Activated CD8-positive, alpha-beta memory T cell treated with anti-CD3 and anti-CD28 coated beads, Interleukin-2, amount 10 ng/mL, durations not matched to agents 7 days and 5 days (primary cell): ENCODE data around the gene ZNRF3. TPM values are rescaled to one million over a fixed set of nuclear protein-coding genes. Genes with fewer than 3 reads are reported as not detected.
A peak's percentile ranks its signal among the peaks of the same experiment; 100 is the strongest.
"Not testable (repeated sequence)": the region's sequence is repeated elsewhere in the genome, so short reads cannot be mapped to it uniquely, and the experiment has no call there.

ENCODE experiments used
- ATAC-seq: fragments of 150-1000 bp; cut with Tn5 transposase; one replicate; pipeline ENCODE4 v1.10.0; 2021; ENCODE audit warnings: moderate library complexity
- CTCF ChIA-PET: fragments of 350-600 bp; sonication (Branson Sonifier 250); formaldehyde crosslinking; loops from one replicate; lab custom pipeline; 2021; ENCODE audit warnings: antibody characterized with exemption; lab: Charles Lee
- DNase-seq: peaks from one replicate; pipeline ENCODE4 v3.0.0-alpha.2; 2020
- H3K27ac Mint-ChIP-seq: one replicate; pipeline ENCODE4 v1.8.0; 2021; ENCODE audit warnings: mild to moderate bottlenecking, mixed read lengths
- H3K27me3 Mint-ChIP-seq: one replicate; pipeline ENCODE4 v1.8.0; 2021; ENCODE audit warnings: mixed read lengths
- H3K36me3 Mint-ChIP-seq: one replicate; pipeline ENCODE4 v1.8.0; 2021; ENCODE audit warnings: mild to moderate bottlenecking, mixed read lengths
- H3K4me1 Mint-ChIP-seq: one replicate; pipeline ENCODE4 v1.8.0; 2021; ENCODE audit warnings: mixed read lengths
- H3K4me3 Mint-ChIP-seq: one replicate; pipeline ENCODE4 v1.8.0; 2021; ENCODE audit warnings: mild to moderate bottlenecking, moderate library complexity, mixed read lengths
- H3K9me3 Mint-ChIP-seq: one replicate; pipeline ENCODE4 v1.8.0; 2022; ENCODE audit warnings: low read depth, mixed read lengths
- total RNA-seq, 2 experiments: library from RNA; stranded (reverse); gene quantifications; one replicate each; pipeline ENCODE4 v1.2.3, GENCODE V29; 2021

The ZNRF3 gene
- total RNA-seq, 2 experiments from 2014 or later: 0.26 to 0.79 TPM

DNA sequence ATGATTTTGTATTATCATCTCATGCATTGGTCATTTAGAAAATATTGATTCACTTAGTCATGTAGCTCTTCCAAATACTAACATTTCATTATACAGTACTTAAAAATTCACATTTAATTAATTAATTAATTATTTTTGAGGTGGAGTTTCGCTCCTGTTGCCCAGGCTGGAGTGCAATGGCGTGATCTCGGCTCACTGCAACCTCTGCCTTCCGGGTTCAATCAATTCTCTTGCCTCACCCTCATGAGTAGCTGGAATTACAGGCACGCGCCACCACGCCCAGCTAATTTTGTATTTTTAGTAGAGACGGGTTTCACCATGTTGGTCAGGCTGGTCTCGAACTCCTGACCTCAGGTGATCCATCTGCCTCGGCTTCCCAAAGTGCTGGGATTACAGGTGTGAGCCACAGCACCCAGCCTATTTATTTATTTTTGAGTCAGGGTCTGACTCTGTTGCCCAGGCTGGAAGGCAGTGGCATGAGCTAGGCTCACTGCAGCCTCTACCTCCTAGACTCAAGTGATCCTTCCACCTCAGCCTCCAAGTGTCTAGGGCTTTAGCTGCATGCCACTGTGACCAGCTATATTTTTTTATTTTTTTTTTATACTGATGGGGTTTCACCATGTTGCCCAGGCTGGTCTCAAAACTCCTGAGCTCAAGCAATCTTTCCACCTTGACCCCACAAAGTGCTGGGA lies 65.6 kb downstream of the ZNRF3 start:
- CTCF ChIA-PET, DNase-seq, H3K9me3 Mint-ChIP-seq, H3K4me1 Mint-ChIP-seq, H3K36me3 Mint-ChIP-seq, H3K4me3 Mint-ChIP-seq, H3K27ac Mint-ChIP-seq, ATAC-seq: not testable (repeated sequence)
- peaks cover 74% of the 10 kb centered on the region for H3K27me3 Mint-ChIP-seq

DNA sequence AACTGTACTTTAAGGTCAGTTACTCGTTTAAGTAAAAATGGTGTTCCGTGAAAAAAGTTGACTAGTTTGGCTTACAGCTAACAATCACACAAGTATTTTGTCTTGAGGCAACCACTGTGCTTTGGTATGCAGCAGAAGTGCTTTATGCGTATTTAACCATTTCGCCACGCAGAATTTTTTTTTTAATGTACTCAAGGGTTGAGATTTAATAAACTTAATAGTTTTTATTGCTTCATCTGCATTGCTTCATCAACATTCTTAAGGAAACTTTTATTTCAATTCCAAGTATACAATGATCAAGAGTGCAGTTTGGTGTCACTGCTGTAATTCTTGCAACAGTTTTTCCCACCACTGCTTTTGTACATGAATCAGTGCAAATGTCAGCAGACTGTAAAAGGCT lies 66.4 kb downstream of the ZNRF3 start:
- H3K9me3 Mint-ChIP-seq: peaks cover 7% of the 10 kb centered on the region
- DNase-seq (no peak), ATAC-seq (no peak)
- H3K27ac Mint-ChIP-seq: no peak overlapping the region
- peaks cover 4% of the 10 kb centered on the region for H3K36me3 Mint-ChIP-seq
- no peak overlapping the region for H3K4me3 Mint-ChIP-seq
- CTCF ChIA-PET: no interaction called here
- H3K27me3 Mint-ChIP-seq: peaks cover 80% of the 10 kb centered on the region
- peaks cover 1% of the 10 kb centered on the region for H3K4me1 Mint-ChIP-seq

DNA sequence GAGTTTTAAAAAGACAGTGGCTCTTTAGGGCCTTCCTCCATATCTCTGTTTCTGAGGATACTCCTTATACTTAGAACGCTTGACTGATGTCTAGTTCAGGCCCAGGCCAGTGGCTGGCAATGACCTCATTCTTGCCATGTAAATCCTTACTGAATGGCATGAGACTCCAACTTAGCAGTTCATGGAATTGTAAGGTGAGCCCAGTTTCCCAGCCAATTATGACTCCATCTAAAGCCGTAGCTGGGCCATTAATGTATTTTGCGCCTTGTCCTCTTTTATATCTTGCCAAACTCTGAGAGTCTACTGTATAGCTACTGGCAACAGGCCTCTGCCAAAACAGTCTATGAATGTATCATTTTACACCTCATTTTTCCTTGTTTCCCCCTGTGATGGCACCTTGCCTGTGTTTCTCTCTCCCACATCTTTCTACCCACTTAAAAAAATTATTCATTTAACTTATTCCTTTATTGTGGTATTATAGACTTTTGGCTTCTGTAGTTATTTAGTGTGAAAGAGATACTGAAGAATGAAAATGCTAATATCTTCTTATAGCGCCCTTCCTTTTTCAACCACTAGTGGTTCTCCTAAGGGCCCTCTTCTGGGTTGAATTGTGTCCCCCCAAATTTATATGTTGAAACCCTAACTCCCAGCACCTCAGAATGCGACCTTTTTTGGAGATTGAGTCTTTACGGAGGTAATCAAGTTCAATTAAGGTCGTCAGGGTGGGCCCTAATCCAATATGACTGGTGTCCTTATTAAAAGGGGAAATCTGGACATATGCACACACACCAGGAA lies 67.4 kb downstream of the ZNRF3 start:
- CTCF ChIA-PET: no interaction called here
- ATAC-seq (no peak), DNase-seq (no peak)
- no peak overlapping the region for H3K4me3 Mint-ChIP-seq
- H3K36me3 Mint-ChIP-seq: peaks cover 4% of the 10 kb centered on the region
- H3K27ac Mint-ChIP-seq: no peak overlapping the region
- peaks cover 79% of the 10 kb centered on the region for H3K27me3 Mint-ChIP-seq
- H3K9me3 Mint-ChIP-seq: peaks cover 7% of the 10 kb centered on the region
- peaks cover 6% of the 10 kb centered on the region for H3K4me1 Mint-ChIP-seq

DNA sequence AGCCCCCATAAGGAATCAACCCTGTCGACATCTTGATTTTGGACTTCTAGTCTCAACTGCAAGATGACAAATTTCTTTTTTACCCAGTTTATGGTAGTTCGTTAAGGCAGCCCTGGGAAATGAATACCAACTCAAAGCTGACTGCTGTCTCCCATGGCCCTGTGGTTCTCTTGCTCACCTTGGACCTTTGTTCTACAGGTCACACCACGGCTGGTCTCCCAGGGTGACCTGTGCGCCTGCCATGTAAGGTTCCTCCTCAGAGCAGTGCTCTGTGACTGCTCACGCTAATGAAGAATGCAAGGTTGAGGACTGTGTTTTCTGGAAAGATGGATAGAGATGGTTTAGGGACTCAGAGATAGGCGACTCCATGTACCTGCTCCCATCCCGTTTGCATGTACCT lies 68.2 kb downstream of the ZNRF3 start:
- peaks cover 77% of the 10 kb centered on the region for H3K27me3 Mint-ChIP-seq
- DNase-seq (no peak), ATAC-seq (no peak)
- no peak overlapping the region for H3K4me3 Mint-ChIP-seq
- no peak overlapping the region for H3K27ac Mint-ChIP-seq
- H3K4me1 Mint-ChIP-seq: peaks cover 13% of the 10 kb centered on the region
- peaks cover 2% of the 10 kb centered on the region for H3K36me3 Mint-ChIP-seq
- peaks cover 5% of the 10 kb centered on the region for H3K9me3 Mint-ChIP-seq
- CTCF ChIA-PET: no interaction called here

DNA sequence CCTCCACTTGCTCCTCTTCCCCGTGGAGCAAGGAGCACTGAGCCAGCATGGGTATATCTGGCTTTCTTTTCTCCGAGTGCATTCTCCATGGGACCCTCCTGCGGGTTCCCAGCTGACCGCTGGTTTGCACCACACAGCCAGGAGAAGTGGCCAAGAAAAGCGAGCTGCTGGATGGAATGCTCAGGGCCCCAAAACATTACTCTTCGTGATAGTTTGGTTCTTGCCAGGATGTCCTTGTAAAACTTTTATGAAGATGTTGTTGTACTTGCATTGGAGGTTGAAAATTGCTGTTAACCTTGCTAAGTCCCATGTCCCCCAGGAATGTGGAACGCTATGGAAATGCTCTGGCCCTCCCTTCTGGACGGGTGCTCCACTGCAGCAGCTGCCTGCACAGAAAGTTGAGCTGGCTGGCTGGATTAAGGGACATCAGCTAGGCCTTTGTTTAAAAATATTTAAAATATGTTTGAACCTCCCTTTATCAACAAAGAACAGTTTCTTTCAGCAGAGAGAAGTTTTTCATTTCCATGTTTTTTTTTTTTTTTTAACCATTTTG lies 68.7 kb downstream of the ZNRF3 start:
- Mint-ChIP-seq H3K4me3 (no peak overlapping the region), H3K27me3 (peaks cover 78% of the 10 kb centered on the region), H3K4me1 (peaks cover 17% of the 10 kb centered on the region), H3K36me3 (peaks cover 1% of the 10 kb centered on the region), H3K9me3 (peaks cover 5% of the 10 kb centered on the region), H3K27ac (no peak overlapping the region)
- CTCF ChIA-PET: no interaction called here
- DNase-seq (no peak), ATAC-seq (no peak)

DNA sequence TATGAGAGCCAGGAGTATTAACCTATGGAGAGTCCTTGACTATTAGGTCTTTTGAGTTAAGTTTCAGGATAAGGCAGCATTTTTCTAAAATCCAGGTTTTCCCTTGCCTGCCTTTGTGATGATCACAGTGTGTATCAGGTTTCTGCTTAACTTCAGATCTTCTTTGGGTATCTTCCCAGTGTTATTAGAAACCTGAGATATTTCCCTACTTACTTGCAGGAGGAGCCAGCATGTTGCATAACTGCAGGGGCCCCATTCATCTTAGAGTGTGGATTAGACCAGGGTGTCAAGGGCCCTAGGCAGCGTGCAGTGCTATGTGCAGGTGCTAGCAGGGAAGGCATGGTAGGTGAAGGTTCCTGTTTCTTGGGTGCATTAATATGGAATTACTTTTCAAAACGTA lies 69.5 kb downstream of the ZNRF3 start:
- H3K4me1 Mint-ChIP-seq: peaks cover 17% of the 10 kb centered on the region
- H3K9me3 Mint-ChIP-seq: no peaks in the 10 kb centered on the region
- CTCF ChIA-PET: no interaction called here
- H3K27me3 Mint-ChIP-seq: peaks cover 81% of the 10 kb centered on the region
- H3K27ac Mint-ChIP-seq: no peak overlapping the region
- H3K4me3 Mint-ChIP-seq: no peak overlapping the region
- DNase-seq (no peak), ATAC-seq (no peak)
- H3K36me3 Mint-ChIP-seq: no peaks in the 10 kb centered on the region

DNA sequence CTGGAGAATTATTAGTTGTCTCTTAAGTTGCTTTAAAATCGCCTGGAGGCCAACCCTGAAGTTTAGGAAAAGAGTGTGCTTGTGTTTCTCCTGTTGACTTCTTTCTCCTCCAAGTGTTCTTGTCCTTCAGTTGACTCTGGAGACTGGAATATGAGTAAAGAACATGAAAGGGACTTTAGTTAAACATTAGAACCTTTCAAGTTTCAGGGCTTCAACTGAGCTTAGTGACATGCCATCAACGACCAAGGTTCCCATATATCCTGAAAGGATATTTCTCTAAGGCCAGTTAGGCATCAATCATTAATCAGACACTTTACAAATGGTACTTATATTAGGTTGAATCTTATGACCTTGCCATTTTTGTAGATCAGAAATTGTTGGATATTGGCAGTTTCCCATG lies 70.0 kb downstream of the ZNRF3 start:
- Mint-ChIP-seq H3K4me1 (peaks cover 17% of the 10 kb centered on the region), H3K36me3 (no peaks in the 10 kb centered on the region)
- CTCF ChIA-PET: no interaction called here

DNA sequence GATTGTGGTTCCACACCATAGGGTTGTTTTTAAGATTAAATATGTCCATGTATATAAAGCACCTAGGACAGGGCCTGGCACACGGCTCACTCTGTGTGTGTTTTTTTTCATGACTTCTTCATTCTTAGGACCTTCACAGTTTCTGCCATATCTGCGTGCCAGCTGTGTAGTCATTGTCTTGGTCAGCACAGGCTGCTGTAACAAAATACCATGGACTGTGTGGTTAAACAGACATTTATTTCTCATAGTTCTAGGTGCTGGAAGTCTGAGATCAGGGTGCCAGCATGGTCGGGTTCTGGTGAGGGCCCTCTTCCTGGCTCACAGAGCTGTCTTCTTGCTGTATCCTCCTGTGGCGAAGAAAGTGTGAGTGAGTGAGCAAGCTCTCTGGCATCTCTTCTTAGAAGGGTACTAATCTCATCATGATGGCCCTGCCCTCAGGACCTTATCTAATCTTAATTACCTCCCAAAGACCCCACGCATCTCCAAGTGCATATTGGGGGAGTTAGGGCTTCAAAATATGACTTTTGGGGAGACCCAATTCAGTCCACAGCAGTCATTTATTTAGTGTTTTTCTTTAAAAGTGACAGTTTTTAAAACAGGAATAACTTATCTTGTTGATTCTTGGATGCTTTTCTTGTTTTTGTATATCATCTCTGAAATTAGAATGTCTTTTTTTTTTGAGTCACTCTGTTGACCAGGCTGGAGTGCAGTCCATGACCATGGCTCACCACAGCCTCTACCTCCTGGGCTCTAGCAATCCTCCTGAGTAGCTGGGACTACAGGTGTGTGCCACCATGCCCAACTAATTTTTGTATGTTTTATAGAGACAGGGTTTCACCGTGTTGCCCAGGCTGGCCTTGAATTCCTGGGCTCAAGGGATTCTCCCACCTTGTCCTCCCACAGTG lies 70.9 kb downstream of the ZNRF3 start:
- no peaks in the 10 kb centered on the region for H3K36me3 Mint-ChIP-seq
- DNase-seq: no peak
- H3K9me3 Mint-ChIP-seq: no peaks in the 10 kb centered on the region
- H3K27ac Mint-ChIP-seq: no peak overlapping the region
- peaks cover 91% of the 10 kb centered on the region for H3K27me3 Mint-ChIP-seq
- no peak for ATAC-seq
- CTCF ChIA-PET: no interaction called here
- no peak overlapping the region for H3K4me3 Mint-ChIP-seq
- H3K4me1 Mint-ChIP-seq: peaks cover 17% of the 10 kb centered on the region

More for the DNA sequence above, 70.0 kb downstream of the ZNRF3 start:
- Mint-ChIP-seq H3K27ac (no peak overlapping the region), H3K4me3 (no peak overlapping the region), H3K9me3 (no peaks in the 10 kb centered on the region), H3K27me3 (peaks cover 84% of the 10 kb centered on the region)
- ATAC-seq (no peak), DNase-seq (no peak)

DNA sequence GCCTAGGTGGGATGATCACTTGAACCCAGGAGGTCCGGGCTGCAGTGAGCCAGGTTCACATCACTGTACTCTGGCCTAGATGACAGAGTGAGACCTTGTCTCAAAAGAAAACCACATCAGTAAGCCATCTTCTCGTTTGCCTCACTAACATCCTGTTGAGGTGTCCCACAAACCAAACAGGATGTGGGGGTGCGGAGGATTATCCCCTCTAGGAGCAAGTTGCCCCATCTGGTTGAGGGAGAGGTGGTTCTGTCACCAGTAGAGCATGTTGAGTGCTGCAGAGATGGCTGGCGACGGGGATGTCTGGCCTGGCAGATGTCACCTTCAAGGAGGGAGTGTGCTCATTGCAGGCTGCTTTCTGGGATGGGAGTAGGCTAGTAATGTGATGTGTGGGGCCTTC lies 72.4 kb downstream of the ZNRF3 start:
- CTCF ChIA-PET: no interaction called here
- Mint-ChIP-seq H3K9me3 (no peaks in the 10 kb centered on the region), H3K27ac (peak overlapping the region; percentile 66), H3K4me3 (no peak overlapping the region), H3K36me3 (no peaks in the 10 kb centered on the region), H3K27me3 (peaks cover 92% of the 10 kb centered on the region), H3K4me1 (peaks cover 17% of the 10 kb centered on the region)
- peak; percentile 86 for ATAC-seq
- peak; percentile 92 for DNase-seq

DNA sequence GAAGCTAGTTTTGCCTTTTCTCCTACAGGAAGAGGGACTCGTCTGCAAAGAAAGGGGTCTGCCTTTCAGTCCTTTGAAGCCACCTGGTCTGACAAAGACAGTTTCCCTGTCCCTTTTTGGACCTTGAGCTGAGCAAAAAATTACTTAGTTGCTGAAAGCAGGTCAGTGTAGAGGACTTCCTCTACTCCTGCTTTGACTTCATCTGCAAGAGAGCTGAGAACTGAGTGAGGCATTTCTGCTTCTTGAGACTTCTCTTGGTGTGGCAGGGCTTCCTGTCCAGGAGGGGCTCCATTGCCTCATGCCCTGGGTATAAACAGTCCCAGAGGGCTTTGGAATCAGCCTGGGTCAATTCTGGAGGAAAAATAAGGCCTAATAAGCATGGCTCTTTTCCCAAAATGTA lies 73.1 kb downstream of the ZNRF3 start:
- Mint-ChIP-seq H3K27me3 (peaks cover 92% of the 10 kb centered on the region), H3K36me3 (no peaks in the 10 kb centered on the region), H3K9me3 (no peaks in the 10 kb centered on the region), H3K27ac (no peak overlapping the region), H3K4me1 (peaks cover 17% of the 10 kb centered on the region), H3K4me3 (no peak overlapping the region)
- no peak for DNase-seq
- no peak for ATAC-seq
- CTCF ChIA-PET: interaction anchor here (0.7 kb wide), 1 partner anchor 32 kb away, joined by 4 read pairs; no protein-coding TSS in a partner anchor

DNA sequence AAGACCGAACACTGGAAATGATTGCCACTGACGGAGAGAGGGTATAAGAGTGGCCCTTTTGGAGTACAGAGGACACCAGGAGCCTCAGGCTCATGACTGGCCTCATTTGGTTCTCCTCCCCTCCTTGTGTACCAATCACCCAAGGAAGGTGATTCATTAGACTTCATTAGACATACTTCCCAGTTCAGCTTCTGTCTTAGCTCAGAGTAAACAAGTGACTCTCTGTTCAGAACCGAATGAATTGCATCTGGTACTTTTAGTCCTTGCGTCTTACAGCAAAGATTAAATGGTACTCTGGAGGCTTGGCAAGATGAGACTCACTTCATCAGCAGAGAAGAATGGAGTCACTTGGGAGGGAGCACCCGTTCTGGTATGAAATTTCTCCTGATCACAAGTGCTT lies 75.2 kb downstream of the ZNRF3 start:
- H3K4me3 Mint-ChIP-seq: no peak overlapping the region
- H3K9me3 Mint-ChIP-seq: no peaks in the 10 kb centered on the region
- CTCF ChIA-PET: no interaction called here
- peaks cover 86% of the 10 kb centered on the region for H3K27me3 Mint-ChIP-seq
- H3K4me1 Mint-ChIP-seq: peaks cover 17% of the 10 kb centered on the region
- DNase-seq: no peak
- ATAC-seq: no peak
- H3K27ac Mint-ChIP-seq: no peak overlapping the region
- no peaks in the 10 kb centered on the region for H3K36me3 Mint-ChIP-seq

DNA sequence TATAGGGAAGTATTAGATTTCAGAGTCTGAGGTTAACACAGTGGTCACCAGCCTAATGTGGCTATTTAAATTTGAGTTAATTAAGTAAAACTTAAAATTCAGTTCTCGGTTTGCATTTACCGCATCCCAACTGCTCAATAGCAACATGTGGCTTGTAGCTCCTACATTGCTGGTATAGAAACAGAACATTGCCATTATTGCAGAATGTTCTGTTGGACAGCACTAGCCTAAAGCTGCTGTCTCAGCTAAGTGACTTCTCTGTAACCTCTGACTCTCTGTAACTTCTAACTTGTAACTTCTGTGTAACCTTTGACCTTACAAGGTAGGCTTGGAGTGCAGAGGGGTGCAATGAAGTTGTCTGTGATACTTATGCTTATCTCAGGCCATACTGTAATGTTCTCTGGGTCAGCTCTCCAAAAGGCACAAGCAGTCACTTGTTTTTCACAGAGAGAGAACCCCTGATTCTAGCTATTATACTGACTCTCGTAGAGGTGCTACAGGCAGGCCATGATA lies 78.7 kb downstream of the ZNRF3 start:
- H3K9me3 Mint-ChIP-seq: no peaks in the 10 kb centered on the region
- H3K36me3 Mint-ChIP-seq: no peaks in the 10 kb centered on the region
- H3K4me3 Mint-ChIP-seq: no peak overlapping the region
- no peak for ATAC-seq
- no peaks in the 10 kb centered on the region for H3K4me1 Mint-ChIP-seq
- no peak for DNase-seq
- H3K27ac Mint-ChIP-seq: no peak overlapping the region
- H3K27me3 Mint-ChIP-seq: peaks cover 81% of the 10 kb centered on the region
- CTCF ChIA-PET: no interaction called here

DNA sequence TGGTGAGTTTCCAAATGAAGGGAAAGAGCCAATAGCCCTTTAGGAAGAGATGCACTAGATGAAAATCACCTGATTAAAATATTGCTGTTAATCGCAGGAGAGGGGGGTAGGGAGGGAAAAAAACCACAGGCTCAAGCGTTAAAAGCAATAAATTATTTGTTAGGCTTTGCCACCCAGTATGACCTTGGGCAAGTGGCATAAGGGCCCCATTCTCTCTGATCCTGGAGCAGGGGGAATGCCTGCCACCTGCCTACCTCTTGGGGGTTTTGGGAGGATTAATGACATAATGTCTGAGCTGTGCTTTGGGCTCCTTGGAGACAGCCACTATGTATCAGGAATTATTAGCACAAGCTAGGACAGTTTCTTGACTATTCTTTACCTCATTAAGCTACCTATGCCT lies 80.0 kb downstream of the ZNRF3 start:
- CTCF ChIA-PET: no interaction called here
- no peak for ATAC-seq
- H3K4me3 Mint-ChIP-seq: no peak overlapping the region

More for the DNA sequence above, 80.0 kb downstream of the ZNRF3 start:
- Mint-ChIP-seq H3K9me3 (no peaks in the 10 kb centered on the region), H3K36me3 (no peaks in the 10 kb centered on the region), H3K27me3 (peaks cover 73% of the 10 kb centered on the region), H3K4me1 (no peaks in the 10 kb centered on the region), H3K27ac (no peak overlapping the region)
- no peak for DNase-seq
